HG02571 (cell line): Measurements from ENCODE around the gene C1QTNF5.

Source experiments
- ATAC-seq: cut with Tn5 transposase; IDR thresholded peaks from one replicate; pipeline ENCODE4 v1.9.1; 2021; ENCODE audit warnings: mild to moderate bottlenecking, moderate library complexity; ENCODE audit not compliant: unreplicated experiment

C1QTNF5 gene

DNA sequence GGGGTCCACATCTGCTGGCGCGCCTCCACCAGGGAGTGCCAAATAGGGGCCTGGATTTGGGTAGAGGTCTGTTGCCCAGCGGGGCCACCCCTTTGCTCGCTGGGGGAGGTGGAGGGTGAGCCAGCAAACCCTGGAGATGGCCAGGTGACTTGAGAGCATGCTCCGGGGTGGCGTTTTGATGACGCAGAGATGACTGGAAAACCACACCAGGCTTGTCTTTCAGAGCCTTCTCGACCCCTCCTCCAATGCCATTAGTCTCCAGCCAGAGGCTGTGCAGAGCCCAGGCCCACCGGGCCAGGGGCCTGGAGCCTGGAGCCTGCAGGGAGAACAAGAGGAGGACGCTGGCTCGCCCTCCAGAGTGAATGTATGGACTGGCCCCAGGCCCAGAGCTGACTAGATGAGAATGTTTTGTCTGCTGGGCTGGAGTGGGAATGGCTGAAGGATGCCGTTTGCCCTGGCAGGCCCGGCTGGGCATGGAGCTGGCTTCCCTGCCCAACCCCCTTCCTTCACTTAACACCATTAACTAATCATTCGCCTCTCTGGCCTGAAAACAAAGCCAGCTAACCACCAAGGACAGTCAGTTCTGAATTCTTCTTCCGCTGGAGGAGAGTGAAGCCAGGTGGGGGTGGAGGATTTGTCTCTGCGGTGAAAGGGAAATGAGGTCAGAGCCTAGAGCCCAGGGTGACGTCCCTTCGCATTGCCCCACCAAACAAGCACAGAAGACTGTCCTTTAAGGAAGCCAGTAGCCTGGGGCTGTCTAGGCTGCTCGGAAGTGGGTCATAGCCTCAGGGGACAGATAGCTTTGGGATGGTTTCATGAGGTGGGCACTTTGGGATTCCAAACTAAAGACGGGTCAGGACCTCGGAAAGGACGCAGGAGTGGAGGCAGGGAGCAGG is 22.2 kb downstream of the C1QTNF5 start:
- no peak for ATAC-seq

DNA sequence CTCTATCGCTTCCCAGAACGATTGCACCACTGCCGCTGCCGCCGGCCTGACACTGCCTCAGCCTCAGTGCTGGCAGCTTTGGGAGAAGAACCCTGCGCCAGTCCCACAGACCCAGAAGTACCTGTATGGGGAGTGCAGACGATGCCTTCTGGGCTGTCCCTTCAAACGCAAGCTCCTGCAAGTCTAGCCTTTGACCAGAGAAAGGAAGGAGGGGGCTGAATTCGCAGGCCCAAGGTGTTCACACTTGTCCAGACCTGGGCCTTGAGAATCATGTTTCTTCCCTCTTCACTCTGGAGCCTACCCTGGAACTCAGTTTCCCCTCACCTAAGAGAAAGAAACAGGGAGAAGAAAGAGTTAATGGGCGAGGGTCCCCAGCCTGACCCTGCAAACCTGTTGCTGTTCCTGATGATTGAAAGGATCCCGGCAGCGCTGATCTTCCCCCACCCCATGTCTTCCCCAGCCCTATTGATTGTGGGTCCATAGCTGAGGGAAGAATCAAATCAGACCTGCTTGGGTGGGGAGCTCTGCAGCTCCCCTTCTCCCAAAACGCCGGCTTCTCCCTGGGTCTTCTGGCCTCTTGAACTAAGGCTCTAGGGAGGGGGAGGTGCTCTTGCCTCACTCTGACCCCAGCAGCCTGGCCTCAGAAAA is 23.0 kb downstream of the C1QTNF5 start:
- ATAC-seq, result no peak

DNA sequence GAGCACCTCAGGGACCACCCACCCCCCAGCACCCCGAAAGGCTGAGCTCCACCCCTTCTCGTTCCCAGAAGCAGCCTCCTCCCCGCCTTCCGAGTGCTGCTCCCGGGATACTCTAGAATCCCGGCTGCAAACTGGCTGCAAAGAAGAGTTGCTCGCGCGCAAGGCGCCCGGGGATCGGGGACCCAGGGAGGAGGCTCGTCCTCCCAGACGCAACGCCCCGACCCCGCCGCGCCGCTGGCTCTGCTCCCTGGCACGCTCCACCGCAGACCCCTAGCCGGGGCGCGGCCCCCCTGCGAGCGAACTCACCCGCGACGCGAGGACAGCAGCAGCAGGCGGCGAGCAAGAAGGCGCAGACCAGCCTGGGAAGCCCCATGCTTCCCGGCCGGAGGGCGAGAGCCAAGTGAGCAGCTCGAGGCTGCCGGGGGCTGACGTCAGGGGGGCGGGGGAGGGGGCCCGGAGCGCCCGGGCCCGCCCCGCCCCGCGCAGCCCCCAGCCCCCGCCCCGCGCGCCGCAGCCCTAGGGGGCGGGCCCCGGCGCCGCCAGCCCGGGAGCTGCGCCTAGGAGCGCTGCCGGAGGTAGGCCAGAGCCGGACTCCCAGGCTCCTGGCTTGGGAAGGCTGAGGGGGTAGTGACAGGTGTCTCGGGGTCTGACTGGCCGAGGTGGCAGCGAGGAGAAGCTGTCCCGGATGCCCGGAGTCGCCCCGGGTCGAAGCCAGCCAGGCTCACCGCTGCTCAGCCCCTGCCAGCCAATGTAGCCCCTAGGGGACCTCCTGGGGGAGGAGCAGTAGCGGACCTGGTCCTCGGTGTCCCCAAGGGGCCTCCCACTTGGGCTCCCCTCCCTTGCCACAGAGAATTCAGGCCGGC is 23.7 kb downstream of the C1QTNF5 start, which contains the start of gene MCAM:
Gene MCAM, minus strand, starts transcription at position 402 of the 863 bp plus-strand sequence. Its CDS starts 29 bp downstream, at position 373.
- ATAC-seq, result no peak

DNA sequence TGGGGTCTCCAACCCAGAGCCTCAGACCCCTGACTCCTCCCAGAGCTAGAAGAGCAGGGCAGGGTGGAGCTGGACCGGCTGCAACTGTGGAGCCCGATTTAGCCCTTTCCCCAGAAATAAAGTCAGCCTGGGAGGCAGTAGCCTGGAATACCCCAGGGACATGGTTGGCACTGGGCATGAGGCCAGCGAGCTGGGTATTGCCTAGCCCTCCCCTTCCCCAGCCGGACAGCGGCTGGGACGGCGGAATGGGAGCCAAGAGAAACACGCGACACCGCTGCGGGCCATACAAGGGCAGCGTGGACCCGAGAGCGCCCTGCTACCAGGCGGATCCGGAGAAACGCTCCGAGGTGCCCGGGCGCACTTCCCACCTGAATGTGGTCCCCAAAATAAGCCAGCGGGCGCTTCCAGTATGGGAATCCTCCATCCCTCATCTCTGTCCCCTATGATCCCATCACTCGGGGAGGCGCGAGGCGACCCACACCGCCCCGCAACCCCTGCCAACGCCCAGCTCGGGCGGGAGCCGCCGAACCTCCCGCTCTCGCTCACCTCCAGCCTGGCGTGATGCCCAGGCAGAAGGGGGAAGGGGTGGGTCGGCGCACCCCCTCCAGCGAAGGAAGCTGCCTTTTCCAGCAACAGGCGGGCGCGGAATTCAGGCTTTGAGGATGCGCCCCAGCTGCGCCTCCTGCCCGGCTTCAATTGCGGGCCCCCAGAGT is 24.5 kb downstream of the C1QTNF5 start:
- no peak for ATAC-seq

DNA sequence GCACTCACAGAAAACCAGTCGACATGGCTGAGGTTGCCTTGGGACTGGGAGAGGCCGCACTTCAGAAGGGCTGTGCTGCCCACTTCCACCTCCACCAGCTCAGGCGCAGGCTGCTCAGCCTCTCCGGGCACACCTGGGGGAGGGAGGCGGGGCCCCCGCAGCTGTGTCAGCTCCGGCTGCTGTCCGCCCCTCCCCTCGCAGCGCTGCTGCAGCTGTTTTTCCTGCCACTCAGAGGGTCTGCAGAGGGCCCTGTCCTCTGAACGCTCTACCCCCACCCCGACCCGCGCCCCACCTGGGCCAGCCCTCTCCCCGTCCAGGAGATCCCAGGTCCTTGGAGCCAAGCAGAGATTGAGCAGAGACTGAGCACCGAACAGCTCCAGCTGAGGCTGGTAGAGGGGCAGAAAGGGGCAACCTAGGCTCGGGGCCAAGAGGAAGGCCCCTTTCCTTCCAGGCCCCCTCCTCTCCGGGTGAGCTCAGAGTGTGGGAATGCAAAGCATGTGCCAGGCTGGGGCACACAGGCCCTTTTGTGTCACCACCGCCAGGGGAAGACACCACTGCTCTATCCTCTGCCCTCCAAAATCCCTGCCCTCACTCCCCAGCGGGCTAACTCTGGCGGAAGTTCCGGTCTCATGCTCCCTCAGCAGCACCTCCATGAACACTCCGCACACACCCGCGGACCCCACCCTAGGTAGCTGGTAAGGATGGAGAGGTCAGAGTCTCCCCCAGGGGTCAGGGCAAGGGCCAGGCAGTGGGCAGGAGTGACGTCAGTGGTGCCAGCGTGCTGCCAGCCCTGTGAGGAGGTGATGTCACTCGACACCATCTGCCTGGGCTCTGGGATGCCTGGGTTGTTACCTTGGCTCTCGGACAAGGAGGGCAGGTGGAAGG is 25.3 kb downstream of the C1QTNF5 start:
- no peak for ATAC-seq

DNA sequence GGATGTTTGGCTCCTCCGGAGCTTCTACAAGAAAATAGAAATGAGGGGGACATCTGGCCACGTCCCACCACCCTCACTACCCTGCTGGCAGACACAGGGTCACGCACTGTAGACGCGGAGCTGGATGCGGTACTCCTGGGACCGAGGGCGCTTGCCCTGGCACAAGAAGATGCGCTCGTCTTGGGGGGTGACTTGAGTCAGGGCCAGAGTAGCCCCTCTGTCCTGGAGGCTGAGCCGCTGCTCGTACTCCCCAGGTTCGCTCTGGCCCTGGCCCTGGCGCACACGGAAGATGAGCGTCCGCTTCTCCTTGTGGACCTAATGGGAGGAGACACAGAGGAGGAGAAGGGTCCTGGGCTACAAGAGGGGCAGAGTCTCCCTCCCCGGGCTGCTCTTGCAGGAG is 26.0 kb downstream of the C1QTNF5 start:
- no peak for ATAC-seq

DNA sequence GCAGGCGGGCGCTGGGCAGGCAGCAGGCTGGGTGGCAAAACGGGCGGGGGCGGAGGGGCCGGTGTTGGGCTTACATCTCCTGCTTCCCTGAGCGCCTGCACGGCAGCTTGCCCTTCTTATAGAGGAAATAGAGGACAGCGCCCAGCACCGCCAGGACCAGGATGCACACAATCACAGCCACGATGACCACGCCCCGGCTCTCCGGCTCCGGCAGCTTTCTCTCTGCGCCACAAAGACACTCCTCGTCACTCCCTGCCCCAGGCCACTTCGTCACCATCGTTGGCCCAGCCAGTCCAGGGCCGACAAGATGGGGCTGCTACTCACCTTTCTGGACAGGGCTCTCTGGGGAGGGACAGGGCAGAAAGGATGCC is 30.0 kb downstream of the C1QTNF5 start:
- no peak for ATAC-seq

DNA sequence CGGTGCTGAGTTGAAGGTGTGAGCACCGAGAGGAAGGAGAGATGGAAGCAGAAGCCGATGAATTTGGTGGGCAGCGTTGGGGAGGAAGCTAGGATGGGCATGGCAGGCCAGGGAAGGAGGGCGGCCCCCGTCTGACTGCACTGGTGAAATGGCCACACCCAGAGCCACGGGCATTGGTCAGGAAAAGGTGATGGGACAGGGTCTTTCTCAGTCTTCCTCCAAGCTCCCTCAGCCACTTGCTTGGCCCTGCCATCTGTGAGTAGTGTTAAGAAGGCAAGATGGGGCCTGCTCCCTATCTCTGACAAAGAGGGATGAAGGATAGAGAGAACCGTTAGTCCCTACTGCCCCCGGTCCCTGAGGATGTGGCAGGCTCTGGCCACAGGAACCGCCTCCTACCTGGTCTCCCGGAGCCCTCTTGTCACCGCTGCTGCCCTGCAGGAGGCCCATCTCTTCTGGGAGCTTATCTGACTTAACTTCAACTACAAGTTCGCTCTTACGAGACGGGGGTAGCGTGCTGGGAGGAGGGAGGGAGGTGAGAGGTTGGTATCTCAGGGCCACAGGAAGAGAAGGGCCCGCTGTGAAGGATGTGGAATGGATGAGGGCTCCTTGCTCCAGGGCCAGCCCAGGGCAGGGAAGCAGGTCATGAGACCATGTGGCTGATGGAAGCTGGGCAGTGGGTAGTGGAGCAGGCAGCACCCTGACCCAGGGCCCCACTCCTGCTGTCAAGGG is 30.6 kb downstream of the C1QTNF5 start:
- no peak for ATAC-seq

DNA sequence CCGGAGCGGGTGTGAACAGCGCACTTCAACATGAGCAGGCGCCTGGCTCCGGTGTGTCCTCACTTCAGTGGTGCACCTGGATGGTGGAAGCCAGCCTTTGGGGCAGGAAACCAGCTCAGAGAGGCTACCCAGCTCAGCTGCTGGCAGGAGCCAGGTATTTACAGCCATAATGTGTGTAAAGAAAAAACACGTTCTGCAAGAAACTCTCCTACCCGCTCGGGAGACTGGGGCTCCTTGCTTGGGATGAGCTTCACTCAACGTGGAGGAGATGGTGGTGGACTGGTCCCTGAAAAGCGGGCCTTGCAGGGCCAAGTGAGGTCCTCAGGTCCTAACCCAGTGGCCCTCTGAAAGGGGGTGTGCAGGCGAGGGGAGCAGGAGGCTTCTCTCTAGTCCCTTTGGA is 31.3 kb downstream of the C1QTNF5 start:
- no peak for ATAC-seq

DNA sequence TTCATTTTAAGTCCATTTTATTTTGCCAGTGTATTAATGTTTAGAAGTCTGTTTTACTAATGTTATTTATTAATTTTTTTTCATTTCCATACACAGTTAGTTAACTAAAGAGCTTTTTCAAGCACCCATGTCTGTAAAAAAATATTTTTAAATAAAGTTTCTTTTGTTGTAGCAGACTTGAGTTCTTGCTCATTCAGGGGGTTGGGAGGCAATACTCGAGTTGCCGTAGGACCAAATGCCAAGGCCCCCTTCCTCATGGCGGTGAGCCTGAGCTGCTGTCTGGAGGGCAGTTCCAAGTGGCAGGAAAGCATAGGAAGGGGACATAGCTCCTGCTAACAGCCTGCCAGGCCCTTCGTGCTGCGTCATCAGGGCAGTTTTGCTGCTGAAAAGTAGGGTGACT is 32.7 kb downstream of the C1QTNF5 start:
- no peak for ATAC-seq

DNA sequence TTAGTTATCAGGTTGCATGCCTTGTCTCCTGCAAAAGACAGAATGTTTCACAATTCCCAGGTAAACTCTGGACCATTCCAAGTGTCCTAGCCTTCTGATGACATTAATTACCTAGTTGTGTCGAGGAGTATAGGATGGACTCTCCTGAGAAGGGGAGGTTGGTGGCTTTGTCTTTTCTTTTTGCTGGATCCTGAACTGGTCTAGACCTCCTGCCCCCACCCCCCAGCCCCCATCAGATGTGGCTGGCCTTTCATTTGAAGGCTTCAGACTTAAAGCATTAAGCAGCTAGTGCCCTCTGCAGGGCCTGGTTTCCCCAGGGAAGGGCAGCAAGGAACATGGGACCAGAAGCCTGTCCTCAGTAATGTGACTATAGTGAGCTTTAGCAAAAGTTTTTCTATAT is 33.5 kb downstream of the C1QTNF5 start:
- no peak for ATAC-seq

DNA sequence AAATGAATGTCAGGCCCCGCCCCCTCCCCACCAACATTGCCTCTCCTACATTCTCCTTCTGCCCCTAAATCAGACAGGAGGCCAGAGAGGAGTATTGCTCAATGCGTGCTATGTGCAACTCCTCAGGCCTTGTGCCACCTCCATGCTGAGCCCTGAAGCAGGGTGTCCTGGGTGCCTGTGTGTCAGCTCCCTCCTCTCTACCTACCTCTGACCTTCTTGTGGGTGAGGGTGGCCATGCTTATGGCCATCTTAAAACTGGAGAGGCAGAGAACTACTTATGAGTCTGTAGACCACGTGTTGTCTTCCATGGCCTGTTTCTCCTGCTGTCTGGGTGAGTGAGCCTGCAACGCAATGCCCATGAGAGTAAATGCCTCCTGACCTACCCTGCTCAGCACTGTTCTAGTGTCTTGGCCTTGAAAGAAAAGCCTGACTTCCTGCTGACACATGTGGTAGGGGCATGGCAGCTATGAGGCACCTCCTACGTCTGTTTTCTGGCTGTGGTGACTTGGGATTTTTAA is 34.3 kb downstream of the C1QTNF5 start:
- ATAC-seq, result no peak

DNA sequence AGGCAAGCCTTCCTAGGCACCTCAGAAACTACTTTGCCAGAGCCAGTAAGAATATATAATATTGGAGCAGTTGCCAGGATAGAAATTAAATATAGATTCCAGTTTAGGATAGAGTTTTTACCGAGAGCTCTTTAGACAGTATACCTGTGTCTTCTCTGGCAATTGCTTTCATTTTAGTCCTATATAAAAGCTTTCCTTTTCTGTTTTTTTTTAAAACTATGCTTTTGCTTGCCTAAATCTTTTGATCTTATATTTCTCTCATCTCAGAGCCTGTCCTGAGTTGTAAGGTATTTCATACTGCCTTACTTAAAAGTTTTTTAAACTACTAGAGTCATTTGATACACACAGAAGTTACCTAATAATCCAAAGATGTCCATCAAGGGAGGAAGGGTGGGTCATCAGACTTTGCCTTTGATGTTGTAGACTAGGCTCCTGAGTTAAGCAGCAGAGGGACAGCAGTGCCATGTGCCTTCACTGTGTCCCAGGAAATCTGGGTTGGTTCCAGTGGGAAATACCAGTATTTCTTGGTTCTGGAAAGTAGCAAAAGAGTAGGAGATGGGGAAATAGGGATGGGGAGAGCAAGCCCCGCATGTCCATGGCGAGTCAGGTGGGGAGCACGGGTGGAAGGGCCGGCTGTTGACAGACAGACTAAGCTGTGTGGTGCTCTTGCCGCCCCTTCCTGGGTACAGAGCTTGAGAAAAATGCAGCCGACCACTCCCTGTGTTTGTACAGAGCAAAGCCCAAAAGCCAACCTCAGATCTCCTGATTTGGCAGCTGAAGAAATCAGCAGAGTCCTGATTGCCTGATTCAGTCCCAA is 34.9 kb downstream of the C1QTNF5 start:
- ATAC-seq, result no peak

DNA sequence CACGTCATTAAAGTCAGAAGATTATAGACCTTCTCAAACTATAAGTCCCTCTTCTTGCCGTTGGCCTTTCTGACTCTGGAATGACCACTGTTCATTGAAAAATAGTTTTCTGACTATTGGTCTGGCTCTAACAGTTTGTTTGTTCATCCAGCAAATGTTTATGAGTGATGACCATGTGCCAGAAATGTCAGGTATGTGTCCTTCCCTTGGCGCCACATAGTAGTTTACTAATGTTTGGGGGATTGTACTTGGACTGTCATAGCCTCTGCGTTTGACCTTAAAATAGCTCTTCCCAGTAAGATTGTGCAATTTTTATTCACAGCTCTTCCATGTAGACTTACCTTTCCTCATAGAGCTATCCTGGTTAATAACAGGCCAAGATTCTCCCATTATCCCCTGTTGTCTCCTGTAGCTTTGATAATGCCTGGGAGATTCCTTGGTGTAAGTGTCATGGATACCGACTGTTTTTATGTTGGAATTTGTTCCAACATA is 37.4 kb downstream of the C1QTNF5 start:
- ATAC-seq, result no peak

DNA sequence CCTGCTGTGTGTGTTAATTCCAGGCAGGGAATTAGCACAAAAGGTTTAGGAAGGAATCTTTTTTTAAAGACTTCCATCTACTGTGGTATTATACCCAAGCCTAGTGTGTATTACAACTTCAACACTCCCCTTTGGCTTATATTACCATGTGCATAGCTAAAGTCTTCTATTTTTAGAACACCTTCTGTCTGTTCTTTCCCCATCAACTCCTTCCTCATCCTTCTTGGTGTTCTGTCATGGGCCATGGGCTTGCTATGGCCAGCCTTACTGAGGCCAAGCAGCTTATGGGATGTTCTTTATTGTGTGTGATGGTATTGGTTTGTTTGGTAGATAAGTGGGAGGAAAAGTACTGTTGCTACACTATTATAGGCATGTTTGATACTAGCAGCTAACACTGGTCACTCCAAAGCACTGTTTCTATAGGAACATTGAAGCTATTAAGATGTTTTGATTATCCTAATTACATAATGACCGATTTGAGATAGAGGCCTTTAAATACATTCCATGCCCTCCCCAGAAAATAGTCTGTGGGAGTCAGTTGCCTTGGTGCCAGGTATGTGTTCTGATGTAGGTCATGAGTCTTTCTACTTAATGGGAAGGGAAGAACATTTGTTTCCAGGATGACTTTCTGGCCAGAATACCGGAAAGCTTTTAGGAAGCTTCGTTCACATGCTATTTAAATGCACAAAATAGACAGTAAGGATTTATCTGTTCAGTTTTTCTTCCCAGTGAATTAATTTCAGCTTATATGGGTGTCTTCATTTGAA is 40.3 kb downstream of the C1QTNF5 start:
- ATAC-seq, result no peak

DNA sequence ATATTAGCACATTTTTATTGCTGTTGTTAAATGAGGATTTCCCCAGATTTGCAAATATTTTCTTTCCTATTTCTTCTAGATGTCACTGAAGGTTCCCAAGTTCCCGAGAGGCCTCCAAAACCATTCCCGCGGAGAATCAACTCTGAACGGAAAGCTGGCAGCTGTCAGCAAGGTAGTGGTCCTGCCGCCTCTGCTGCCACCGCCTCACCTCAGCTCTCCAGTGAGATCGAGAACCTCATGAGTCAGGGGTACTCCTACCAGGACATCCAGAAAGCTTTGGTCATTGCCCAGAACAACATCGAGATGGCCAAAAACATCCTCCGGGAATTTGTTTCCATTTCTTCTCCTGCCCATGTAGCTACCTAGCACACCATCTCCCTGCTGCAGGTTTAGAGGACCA is 41.3 kb downstream of the C1QTNF5 start:
- ATAC-seq, result no peak

DNA sequence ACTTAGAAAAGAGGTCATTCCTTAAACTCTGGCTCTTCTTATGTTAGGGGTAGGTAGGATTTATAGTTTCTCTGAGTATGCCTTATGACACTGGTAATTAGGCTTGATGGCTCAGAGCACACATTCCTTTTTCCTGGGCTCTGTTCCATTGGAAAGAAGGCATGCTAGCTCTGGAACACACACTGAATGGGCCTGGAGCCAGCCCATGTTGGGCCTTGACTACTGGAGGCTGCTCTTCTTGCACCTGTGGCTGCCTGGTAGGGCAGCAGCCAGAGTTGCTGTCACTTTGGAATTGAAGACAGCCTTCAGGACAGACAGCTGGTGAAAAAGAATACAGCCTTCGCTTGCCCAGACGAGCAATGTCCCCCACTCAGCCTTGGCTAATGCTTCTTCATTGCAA is 42.0 kb downstream of the C1QTNF5 start:
- no peak for ATAC-seq
